HepG2 (cell line): ENCODE results near the gene ATPAF2. TPM values are rescaled to one million over a fixed set of nuclear protein-coding genes. Genes with fewer than 3 reads are reported as not detected.

ENCODE experiments used
- AKNA ChIP-seq: sonication (generic); formaldehyde crosslinking; IDR thresholded peaks from 2 replicates; pipeline ENCODE4 v1.4.0; 2020; ENCODE audit warnings: missing genetic modification reagents, borderline replicate concordance
- CC2D1A ChIP-seq: sonication (generic); formaldehyde crosslinking; IDR thresholded peaks from 2 replicates; pipeline ENCODE4 v1.8.1; 2023; ENCODE audit warnings: mild to moderate bottlenecking, missing genetic modification reagents
- CTCF ChIP-seq: sonication (generic); formaldehyde crosslinking; IDR thresholded peaks from 2 replicates; pipeline ENCODE4 v1.5.0; 2020; ENCODE audit warnings: mild to moderate bottlenecking, missing genetic modification reagents, moderate library complexity
- EP300 ChIP-seq, 3 experiments: sonication (generic) in 1 of 3; formaldehyde crosslinking in 1 of 3; IDR thresholded peaks; 2 replicates each; pipeline versions ENCODE4 v1.5.1 to v1.6.1; 2011 to 2020; ENCODE audit warnings: low read depth in 2 of 3, low read length in 2 of 3, borderline replicate concordance in 1 of 3, improper control_type of control experiment in 1 of 3, mild to moderate bottlenecking in 1 of 3, missing genetic modification reagents in 1 of 3, moderate library complexity in 1 of 3
- IKZF1 ChIP-seq: fragments of 450-650 bp; IDR thresholded peaks from 2 replicates; pipeline ENCODE4 v1.7.1; 2016
- SMC3 ChIP-seq: IDR thresholded peaks from 2 replicates; pipeline ENCODE4 v1.6.1; 2011; ENCODE audit warnings: low read length, improper control_type of control experiment
- STAT5B ChIP-seq: sonication (generic); formaldehyde crosslinking; IDR thresholded peaks from 2 replicates; pipeline ENCODE4 v1.4.0; 2020; ENCODE audit warnings: missing genetic modification reagents
- TFDP2 ChIP-seq: sonication (generic); formaldehyde crosslinking; IDR thresholded peaks from 2 replicates; pipeline ENCODE4 v1.4.0; 2020; ENCODE audit warnings: missing genetic modification reagents
- TGIF2 ChIP-seq: IDR thresholded peaks from 2 replicates; pipeline ENCODE4 v1.6.1; 2016; ENCODE audit warnings: control low read depth, missing compliant biosample characterization
- THAP11 ChIP-seq: IDR thresholded peaks from 2 replicates; pipeline ENCODE4 v1.6.1; 2016; ENCODE audit warnings: missing biosample characterization, missing genetic modification reagents
- TSC22D2 ChIP-seq: sonication (generic); formaldehyde crosslinking; IDR thresholded peaks from 2 replicates; pipeline ENCODE4 v1.5.1; 2020; ENCODE audit warnings: missing genetic modification reagents, mild to moderate bottlenecking, borderline replicate concordance
- ZBTB10 ChIP-seq: sonication (generic); formaldehyde crosslinking; IDR thresholded peaks from 2 replicates; pipeline ENCODE4 v1.4.0; 2020; ENCODE audit warnings: missing genetic modification reagents, borderline replicate concordance
- ZBTB7A ChIP-seq: sonication (generic); formaldehyde crosslinking; IDR thresholded peaks from 2 replicates; pipeline ENCODE4 v1.8.0; 2022; ENCODE audit warnings: mild to moderate bottlenecking, missing genetic modification reagents
- ZNF253 ChIP-seq: sonication (generic); formaldehyde crosslinking; IDR thresholded peaks from 2 replicates; pipeline ENCODE4 v1.8.0; 2022; ENCODE audit warnings: mild to moderate bottlenecking, missing genetic modification reagents, borderline replicate concordance
- ZNF484 ChIP-seq: sonication (generic); formaldehyde crosslinking; IDR thresholded peaks from 2 replicates; pipeline ENCODE4 v1.5.1; 2020; ENCODE audit warnings: mild to moderate bottlenecking, low read depth, missing genetic modification reagents, borderline replicate concordance
- polyA plus RNA-seq, 8 experiments: library from polyadenylated mRNA; depleted of rRNA in 3 of 8; stranded (reverse) in 7 of 8; unstranded in 1 of 8; fragments of >200 nt; fragmentation: Illumina TruSeq in 4 of 8; extraction: Trizol in 4 of 8; gene quantifications; 2 replicates each; pipeline versions ENCODE4 v1.2.1 to v1.2.3, GENCODE V29; 2011 to 2016; ENCODE audit warnings: low read depth in 4 of 8, missing spikeins in 1 of 8, mixed read lengths in 1 of 8; ENCODE audit not compliant: insufficient read depth in 1 of 8
- total RNA-seq, 5 experiments: library from RNA; depleted of rRNA; stranded (reverse); fragments of >200 nt; fragmentation: Illumina TruSeq; extraction: Trizol; gene quantifications; 2 replicates each; pipeline ENCODE4 v1.2.3, GENCODE V29; 2016; ENCODE audit warnings: low read depth in 1 of 5
- TF ChIP-seq, protein P1 (sequence below): sonication (generic); formaldehyde crosslinking; conservative IDR thresholded peaks from 2 replicates; pipeline ENCODE4 v1.8.0; 2022; ENCODE audit warnings: low read depth, missing genetic modification reagents

Gene ATPAF2
- total and polyA plus RNA-seq, 2 of the 13 experiments (the other 11 are each of a cell fraction or from before 2014, with no cell fraction given): 15.0 to 16.5 TPM

DNA sequence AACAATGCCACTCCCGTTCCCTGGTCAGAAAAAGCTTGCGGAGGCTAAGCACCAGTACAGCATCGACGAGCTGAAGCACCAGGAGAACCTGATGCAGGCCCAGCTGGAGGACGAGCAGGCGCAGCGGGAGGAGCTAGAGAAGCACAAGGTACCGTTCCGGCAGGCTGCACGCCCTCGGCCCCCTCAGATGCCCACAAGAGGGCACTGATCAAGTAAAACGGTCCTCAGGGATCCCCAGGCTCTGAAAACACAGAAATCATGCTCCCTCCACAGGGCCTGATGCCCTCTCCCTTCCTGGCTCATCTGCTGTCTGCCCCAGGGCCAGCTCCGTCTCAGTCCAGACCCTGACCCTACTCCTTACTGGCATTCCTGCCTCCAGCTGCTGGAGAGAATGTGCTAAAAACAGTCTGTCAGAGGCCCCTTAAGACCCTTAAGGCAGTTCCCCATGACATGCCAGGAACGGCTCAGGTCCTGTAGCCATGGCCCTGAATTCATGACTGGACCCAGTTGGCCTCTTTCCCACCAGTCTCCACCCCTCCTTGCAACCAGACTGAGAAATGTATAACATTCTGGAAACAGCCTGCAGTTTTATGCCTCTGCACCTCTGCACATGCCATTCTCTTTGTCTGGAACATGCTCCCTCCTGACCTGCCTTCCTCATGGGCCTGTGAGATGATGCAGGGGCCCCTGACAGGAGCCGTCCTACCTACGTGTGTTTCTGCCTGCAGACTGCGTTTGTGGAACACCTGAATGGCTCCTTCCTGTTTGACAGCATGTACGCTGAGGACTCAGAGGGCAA, 44.5 kb downstream of the ATPAF2 start (continued):
- TF ChIP-seq THAP11 (CRISPR knock-in tag) (peak; percentile 75), STAT5B (no peak), CC2D1A (CRISPR knock-in tag) (no peak), SMC3 (peak; percentile 50), ZBTB10 (CRISPR knock-in tag) (no peak), IKZF1 (no peak), ZNF253 (CRISPR knock-in tag) (no peak), EP300 (IDR thresholded peaks at IDR 0.05; ENCODE audit: low read depth in 2 of 2, low read length in 2 of 2) (no peak), EP300 (CRISPR knock-in tag; IDR thresholded peaks at IDR 0.05; ENCODE audit: borderline replicate concordance) (no peak), ZNF484 (CRISPR knock-in tag) (no peak), TFDP2 (no peak), ZBTB7A (CRISPR knock-in tag) (no peak), CTCF (CRISPR knock-in tag) (peak; percentile 81), TGIF2 (CRISPR knock-in tag) (no peak), TSC22D2 (CRISPR knock-in tag) (peak; percentile 66; the same call in 1 of the 2 replicates), AKNA (no peak)
- TF ChIP-seq, protein P1, sequence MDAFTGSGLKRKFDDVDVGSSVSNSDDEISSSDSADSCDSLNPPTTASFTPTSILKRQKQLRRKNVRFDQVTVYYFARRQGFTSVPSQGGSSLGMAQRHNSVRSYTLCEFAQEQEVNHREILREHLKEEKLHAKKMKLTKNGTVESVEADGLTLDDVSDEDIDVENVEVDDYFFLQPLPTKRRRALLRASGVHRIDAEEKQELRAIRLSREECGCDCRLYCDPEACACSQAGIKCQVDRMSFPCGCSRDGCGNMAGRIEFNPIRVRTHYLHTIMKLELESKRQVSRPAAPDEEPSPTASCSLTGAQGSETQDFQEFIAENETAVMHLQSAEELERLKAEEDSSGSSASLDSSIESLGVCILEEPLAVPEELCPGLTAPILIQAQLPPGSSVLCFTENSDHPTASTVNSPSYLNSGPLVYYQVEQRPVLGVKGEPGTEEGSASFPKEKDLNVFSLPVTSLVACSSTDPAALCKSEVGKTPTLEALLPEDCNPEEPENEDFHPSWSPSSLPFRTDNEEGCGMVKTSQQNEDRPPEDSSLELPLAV (CRISPR knock-in tag): no peak
